Kidney glomerular epithelial cell (primary cell): ENCODE results near the gene ITCH.

Experiments used
- DNase-seq: peaks from one replicate; lab custom pipeline; 2025; lab: John Stamatoyannopoulos, UW

Gene ITCH

DNA sequence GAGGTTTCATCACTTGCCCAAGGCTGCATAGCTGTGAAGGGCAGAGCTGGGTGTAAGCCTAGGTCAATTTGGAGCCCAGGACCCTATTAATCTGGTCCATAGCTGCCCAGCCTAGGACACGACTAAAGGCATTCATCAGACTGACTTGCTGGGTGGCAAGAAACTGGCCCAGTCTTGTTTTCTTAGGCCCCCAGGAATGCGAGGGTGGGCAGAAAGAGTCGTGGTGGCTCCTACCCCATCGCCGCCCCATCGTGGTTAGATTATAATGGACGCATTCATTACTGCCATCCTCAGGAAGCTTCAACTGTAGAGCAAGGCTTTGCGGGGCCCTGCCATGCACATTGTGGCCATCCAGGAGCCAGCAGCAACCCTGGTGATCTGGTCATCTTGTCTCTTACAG lies 169.2 kb downstream of the ITCH start:
- DNase-seq, result no peak

DNA sequence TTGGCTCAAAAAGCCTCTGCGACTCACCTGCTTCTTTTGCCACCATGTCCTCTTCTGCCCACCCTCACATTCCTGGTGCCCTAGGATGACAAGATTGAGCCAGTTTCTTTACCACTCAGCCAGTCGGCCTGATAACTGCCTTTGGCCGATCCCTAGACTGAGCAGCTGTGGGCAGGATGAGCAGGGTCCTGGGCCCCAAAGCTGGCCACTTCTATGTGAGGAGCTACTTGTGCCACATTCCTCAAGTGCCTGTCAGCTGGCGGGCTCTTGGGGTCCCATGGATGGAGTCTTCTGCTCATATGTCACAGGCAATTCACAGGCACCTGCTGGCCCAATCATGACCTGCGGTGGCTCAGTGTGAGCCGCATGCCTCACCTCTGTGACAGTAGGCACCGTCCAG lies 169.7 kb downstream of the ITCH start:
- no peak for DNase-seq

DNA sequence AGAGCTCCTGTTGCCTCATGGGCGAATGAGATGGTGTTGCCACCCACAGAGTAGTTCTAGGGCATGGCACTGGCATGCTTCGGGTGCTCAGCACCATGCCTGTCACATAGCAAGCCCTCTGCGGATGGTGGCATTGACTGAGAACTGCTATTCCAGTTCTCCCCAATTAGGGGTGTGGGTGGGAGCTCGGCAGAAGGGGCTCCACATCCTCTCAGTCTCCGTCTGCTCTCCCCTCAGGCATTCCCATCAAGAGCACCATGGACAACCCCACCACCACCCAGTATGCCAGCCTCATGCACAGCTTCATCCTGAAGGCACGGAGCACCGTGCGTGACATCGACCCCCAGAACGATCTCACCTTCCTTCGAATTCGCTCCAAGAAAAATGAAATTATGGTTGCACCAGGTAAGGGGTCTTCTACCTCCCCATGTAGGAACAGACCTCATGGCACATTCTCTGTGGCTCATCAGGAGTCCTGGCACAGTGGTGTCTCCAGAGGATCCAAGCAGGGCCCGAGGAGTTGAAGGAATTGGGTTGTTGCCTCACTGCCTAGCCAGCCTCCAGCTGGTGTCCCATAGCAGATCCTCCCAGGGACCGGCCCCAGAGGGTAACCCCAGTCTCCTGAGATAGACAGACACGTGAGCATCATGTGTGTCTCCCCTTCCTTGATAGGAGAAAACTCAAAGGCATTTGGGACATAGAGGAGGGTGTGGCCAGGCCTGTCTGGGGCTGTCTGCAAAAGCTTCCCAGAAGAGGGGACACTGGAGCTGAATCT lies 171.5 kb downstream of the ITCH start:
- no peak for DNase-seq

DNA sequence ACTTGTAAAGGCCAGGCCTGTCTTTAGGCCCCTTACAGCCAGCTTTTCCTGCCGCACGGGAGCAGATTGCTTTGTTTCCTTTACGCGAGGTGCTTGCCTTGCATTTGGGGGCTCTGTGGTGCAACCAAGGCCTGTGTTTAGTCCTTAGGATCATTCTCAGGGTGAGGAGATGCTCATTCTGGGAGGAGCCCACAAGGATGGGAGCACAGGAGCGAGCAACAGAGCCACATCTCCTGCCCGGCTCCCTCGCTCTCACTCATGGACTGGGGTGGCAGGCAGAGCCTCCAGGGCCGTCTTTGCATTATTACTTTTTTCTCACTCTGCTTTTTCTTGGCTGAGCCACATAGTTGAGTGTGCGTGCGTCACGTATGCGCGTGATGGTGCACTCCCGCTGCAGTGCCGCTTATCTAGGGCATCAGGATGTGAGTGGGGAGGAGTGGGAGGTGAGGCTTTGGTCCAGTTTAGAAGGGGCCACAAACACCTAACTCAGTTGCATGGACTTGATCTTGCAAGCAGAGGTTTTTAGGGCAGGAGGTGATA lies 172.3 kb downstream of the ITCH start:
- DNase-seq, result no peak

DNA sequence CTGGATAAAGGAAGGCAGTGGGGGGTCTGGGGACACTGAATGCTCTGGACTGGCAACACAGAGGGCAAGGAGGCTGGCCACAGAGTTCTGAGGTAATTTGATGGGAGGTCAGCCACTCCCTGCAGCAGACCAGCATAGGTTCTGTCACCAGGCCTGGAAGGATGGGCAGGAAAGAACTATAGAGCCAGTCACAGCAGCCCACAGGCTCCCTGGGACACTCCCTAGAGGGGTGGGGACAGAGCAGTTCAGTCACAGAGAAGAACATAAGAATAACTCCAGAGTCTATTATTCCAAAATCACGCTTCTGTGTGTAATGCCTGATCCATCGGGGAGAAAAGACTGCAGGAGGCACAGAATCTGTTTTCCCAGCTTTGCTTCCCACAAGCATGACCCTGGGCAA lies 172.8 kb downstream of the ITCH start:
- DNase-seq, result no peak

DNA sequence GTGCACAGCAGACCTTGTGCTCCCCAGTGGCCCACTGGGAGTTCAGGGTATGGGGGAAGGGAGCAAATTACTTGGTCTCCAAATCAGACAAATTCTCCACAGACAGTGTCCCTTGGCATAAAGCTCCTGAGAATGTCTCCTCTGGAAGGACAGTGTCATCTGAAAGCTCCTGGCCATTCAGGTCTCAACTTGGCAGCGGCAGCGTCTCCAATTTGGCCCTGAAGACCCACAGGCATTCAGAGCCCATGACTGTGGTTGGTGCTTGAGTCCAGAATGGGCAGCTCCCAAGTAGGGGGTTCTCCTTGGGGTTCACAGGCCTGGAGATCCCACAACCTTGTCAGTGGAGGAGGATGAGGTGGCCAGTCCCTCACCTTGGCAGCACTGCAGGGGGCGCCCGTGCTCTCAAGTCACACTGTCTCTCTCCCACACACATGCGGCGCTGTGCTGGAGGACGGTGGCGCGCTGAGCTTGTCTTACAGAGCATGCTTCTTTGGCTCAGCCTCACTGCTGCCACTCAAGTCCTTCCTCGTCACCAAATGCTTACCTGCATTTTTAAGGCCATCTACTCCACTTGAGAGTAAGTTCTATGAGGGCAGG lies 173.8 kb downstream of the ITCH start:
- DNase-seq, result no peak

DNA sequence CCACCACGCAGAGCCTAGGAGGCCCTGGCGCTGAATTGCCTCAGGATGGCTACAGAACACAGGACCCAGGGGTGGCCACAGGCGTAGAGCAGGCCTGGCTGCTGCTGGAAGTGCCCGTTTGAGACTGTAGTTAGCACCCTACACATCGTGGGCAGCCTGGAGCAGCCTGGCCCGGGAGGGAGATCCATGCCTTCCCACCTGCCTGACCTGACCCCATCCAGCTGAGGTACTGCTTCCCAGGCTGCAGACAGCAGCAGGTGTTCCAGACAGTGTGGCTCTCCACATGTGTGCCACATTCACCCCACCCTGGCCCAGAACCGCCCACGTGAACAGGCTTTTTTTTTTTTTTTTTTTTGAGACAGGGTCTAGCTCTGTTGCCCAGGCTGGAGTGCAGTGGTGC lies 174.6 kb downstream of the ITCH start:
- no peak for DNase-seq

DNA sequence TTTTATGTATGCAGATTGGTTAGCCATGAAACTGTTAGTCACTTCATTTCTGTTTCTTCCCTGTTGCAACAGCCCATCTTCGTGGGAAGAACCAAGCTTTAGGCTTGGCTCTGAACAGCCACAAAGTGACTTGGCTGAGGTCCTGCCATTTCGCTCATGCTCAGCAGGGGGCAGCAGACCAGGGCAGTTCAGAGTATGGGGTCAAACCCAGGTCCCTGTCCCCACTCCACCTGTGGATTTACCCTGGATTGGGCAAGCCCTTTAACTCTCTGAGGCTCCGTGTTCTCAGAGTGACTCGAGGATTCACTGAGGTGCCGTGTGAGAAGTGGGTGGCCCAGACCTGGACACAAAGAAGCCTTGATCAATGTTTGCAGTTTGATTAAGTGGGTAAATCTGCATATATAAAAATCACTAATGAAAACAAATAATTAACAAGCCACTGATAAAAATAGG lies 175.6 kb downstream of the ITCH start:
- no peak for DNase-seq

DNA sequence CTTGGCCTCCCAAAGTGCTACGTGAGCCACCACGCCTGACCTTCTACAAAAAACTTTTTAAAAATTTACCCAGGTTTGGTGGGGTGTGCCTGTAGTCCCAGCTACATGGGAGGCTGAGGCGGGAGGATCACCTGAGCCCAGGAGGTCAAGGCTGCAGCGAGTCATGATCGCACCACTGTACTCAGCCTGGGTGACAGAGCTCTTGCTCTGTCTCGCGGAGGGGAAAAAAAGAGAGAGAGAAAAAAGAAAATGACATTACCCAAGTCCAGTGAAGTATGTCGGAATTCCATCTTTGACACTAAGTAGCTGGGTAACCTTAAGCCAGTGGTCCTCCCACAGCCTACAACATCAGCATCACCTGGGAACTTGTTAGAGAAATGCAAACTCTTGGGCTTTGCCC lies 176.7 kb downstream of the ITCH start:
- no peak for DNase-seq

DNA sequence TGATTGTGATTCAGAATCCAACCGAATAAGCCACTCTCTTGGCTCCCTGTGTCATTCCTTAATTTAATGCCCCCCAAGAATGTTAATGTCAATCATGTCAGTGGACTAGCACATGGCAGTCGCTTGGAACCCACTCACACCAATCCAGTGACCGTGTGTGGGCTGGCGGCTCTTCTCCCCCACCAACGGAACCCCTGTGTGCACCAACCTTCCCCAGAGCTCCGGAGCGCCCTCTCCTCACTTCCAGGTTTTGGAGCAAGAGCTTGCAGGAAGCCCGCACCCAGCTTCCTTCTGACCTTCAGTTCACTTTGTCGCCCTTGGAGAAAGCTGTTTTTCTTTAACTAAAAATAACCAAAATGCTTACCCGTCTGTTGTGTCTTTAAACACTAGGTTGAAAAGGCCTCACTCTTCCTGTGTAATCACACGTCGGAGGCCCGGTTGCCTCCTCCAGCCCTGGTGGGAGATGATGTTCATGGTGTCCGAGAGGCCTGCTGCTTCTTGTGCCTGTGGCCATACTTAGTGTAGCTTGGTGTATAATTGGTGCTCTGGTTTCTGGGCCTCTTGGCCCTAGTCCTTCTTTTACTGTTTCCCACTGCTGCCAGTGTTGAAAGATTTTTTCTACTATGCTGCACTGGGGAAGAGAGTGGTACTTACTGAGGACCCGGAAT lies 177.7 kb downstream of the ITCH start:
- DNase-seq, result no peak

DNA sequence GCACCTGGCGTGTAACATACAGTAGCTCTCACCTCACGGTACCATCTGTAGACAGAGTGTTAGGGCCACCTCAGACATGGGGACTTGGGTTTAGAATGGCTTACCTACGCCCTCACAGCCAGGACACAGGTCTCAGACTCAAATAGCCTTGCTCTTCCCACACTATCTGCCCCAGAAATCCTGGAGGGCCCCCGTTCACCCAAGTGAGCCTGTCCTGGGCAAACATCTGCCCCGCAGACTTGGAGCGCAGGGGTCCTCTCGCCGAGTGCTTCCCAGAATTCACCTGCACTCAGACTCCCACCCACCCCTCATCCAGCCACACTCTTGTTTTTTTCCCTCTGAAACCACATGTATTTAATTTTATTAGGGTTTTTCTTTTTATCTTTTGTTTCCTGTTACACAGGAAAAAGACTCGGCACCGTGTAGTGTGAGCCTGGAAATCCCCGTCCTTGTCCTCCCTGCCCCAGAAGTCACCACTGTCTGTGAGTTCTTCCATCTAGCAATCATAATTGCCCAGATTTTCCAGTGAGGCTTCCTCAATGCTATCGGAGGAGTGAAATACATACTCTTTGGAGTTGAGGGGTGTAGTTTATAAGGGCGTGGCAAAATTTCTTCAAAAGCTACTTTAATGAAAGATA lies 178.3 kb downstream of the ITCH start:
- no peak for DNase-seq

DNA sequence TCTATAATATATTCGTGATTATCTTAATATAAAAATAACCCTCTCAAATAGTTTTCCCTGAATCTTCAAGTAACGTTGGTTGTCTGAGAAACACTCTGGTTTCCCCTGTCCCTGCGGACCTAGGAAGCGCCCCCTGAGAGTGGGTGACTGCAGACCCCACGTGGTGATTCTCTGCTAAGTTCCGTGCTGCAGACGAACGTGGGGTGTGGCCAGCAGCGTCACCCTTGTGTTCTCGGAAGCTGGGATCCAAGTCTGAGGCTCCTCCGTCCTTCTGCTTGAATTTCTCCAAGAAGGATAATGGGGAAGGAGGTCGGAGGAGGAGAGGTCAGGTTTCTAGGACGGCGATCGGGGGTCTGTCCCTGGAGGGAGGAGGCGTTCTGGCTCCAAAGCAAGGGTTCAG lies 178.8 kb downstream of the ITCH start:
- DNase-seq, result no peak

DNA sequence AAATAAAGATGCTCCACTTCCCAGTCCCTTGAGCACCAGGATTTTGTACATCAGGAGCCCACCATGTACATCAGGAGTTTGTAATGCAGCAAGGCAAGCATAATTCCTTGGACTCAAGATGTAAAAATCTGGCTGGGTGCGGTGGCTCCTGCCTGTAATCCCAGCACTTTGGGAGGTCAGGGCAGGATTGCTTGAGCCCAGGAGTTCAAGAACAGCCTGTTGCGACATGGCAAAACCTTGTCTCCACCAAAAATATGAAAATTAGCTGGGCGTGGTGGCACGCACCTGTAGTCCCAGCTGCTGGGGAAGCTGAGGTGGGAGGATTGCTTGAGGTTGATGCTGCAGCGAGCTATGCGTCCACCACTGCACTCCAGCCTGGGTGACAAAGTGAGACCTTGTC lies 179.4 kb downstream of the ITCH start:
- no peak for DNase-seq

DNA sequence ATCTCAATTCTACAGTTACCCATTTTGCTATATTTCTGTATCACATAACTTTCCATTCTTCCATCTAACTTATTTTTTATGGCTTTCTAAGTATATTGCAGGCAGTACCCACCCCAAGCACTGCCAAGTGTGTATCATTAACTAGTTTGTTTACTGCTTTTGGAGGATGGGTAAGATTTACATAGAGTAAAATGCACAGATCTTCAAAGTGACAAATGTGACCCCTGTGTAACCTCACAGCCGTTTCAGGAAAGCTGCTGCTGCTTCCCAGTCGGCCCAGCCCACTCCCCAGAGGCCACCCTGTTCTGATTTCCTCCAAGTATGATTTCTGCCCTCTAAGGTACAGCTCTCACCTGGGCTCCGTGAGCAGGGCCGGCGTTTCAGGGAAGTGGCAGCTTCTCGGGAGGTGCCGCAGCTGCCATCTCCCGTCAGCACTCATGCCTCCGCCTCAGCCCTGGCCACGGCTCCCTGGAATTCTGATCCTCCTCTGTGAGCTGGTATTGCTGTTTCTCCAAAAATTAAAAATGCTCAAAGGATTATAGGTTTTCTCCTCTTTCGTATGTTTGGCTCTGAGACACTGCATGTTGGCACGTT lies 180.5 kb downstream of the ITCH start:
- no peak for DNase-seq

DNA sequence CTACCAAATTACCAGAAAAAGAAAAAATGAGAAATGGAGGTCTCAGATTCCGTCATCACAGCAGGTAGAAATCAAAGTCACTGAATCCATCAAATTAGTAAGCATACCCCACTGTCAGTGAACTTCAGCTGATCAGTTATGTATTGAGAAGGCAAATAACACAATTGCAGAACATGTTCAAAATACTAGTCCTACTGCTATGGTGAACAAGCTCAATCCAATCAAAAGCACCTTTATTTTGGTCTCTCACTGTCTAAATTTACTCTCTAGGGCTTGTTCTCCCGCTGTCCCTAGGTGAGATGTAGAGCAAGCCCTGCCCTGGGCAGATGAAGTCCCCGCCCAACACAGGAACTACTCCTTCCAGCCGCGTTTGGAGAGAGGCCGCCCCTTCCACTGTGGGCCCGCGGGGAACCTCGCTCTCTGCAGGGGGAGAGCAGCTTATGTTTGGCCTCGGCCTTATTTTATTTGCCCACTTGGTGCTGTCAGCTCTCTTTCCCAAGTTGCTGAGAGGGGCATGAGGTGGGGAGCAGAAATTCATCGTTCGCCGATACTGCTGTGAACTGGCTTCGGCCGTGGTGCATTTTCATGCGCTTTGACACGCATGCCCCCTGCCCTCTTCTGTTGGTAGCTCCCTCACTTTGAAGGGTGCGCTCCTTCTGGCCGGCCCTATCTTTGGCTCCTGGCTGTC lies 181.2 kb downstream of the ITCH start:
- DNase-seq, result no peak

DNA sequence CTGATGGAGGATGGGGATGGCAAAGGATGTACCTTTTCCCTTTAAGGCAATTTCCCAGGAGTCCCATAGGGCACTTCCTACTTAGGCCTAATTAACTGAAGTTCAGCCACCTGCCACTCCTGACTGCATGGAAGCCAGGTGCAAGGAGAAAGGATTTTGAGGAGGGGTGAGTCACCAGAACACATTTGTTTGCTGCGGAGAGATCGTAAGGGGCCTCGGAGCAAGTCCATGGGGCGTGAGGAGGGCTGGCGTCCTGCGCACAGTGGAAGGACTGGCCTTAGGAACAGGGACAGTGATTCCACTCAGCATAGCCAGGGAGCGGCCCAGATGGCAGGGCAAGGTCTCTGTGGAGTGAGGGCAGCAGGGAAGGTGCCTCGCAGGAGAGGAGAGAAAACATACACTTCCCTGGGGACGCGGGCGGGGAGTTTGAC lies 183.7 kb downstream of the ITCH start:
- DNase-seq, result no peak

DNA sequence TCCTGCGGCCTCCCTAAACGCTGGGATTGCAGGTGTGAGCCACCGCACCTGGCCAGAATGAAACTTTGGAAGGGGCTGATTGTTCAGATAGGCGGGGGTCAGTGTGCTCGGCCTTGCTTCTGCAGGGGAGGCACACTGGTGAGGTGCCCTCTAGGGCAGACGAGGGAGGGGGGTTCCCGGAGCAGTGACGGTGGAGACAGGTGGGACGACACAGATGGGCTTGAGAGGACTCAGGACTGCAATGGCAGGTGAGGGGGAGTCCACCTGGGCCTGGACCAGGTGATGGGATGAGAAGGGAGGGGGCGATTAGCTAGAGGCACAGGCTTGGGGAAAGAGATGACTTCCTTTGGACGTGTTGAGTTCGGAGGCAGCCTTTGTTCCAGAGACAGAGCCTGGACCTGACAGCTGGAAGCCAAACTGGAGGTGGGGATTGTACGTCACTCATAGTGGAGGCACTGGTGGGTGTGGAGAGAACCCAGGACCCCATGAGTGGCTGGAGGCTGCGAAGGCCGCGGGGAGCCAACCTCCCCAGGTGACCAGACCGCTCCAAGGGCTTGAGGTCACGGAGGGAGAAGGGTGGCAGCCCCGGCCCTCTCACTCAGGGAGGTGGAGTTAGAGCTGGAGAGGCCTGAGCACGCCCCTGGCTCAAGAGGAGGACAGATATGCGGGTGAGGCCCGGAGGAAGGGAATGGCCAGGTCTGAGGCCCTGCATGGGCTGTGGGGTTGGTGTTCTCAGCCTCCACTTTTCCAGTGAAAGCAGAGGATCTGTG lies 185.0 kb downstream of the ITCH start:
- no peak for DNase-seq

DNA sequence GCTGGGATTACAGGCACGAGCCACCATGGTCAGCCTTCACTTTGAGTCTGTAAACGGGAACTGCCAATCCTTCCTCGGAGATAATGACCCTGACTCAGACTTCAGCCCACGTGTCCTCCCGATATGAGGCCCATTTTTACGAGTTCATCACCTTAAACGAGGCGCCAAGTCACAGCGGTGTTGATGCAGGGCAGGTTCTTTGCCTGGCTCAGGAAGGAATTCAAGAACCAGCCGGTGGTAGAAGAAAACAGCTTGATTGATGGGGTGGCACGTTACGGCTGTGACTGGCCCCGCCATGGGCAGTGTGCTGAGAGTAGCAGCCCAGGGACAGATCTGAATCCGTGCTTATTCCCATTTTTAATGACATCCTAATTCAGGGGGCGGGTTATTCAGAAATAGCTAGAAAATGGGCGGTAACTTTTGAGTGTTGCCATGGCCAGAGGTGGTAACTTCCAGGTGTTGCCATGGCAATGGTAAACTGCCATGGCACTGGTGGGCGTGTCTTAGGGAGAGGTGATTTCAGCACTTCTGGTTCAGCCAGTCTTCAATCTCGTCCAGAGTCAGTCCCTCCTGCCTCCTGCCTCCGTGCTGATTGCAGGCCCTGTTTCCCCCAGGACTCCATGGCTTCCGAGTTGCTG lies 186.3 kb downstream of the ITCH start:
- DNase-seq, result no peak

DNA sequence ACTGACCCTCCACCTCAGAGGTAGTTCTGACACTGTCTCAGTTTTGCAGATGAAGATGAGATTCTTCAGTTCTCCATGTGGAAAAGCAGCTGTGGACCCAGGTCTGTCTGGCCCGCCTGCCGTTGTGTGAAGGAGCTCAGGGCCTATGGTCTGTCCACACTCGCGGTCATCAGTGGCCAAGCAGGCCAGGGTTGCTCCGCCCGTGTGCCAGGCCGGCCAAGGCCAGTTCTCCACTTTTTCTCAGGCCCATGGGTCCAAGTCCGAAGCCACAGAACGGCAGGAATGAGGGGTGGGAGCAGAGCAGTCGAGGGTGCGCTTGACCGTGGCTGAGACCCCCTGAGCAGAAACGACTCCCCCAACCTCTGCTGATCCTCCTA lies 186.8 kb downstream of the ITCH start:
- DNase-seq, result no peak

DNA sequence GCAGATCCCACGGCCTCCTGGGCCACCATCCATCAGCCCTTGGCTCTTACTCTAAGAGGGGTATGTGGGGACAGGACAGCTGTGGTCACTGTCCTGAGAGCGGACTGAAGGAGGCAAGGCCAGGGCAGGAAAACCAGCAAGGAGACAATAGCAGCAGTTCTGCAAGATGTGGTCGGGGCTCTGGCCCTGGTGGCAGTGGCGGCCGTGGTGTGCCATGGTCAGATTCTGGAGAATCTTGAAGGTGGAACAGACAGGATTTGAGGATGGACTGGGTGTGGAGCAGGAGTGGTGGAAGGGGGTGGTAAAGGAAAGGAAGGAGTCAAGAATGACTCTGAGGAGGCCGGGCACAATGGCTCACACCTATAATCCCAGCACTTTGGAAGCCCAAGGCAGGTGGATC lies 189.5 kb downstream of the ITCH start:
- DNase-seq, result no peak
